Prostate gland (tissue), 1 donor: ENCODE results near the gene TMEM192.

Experiments used
- POLR2A ChIP-seq: fragments of 450-650 bp; IDR thresholded peaks from one replicate; pipeline ENCODE4 v1.6.1; 2016; ENCODE audit warnings: antibody characterized with exemption, mild to moderate bottlenecking
- POLR2AphosphoS5 ChIP-seq: sonication (generic); formaldehyde crosslinking; IDR thresholded peaks from one replicate; pipeline ENCODE4 v1.6.1; 2017; ENCODE audit warnings: antibody characterized with exemption

GRCh38 chr4:165055601-165056000 is 57.1 kb downstream of the TMEM192 start:
- TF ChIP-seq POLR2A, result no peak
- TF ChIP-seq POLR2AphosphoS5, result no peak
